ENCODE results near the gene OR1E1. TPM values are rescaled to one million over a fixed set of nuclear protein-coding genes. Genes with fewer than 3 reads are reported as not detected.
"Not testable (repeated sequence)": the region's sequence is repeated elsewhere in the genome, so short reads cannot be mapped to it uniquely, and the experiment has no call there.

OR1E1 gene
- total and polyA plus RNA-seq, 4 donors, result not detected

GRCh38 chr17:3433741-3434140, 35.5 kb upstream of the OR1E1 start, which contains the start of gene OR1E2:
Gene OR1E2 (minus strand): TSS chr17:3433841. CDS start chr17:3433841, 0 bp downstream.
- Histone ChIP-seq H3K9me3 (ENCODE audit: control insufficient read depth in 4 of 4, low read length in 3 of 4) (no peaks in the 10 kb centered on the region), H3K4me3 (ENCODE audit: low read depth in 1 of 3, low read length in 3 of 3) (no peak within 1 kb of the TSS), H3K9ac (ENCODE audit: low read depth in 1 of 2, low read length in 2 of 2) (no peak within 1 kb of the TSS), H3K27ac (ENCODE audit: low read depth in 1 of 2, low read length in 2 of 2) (no peak within 1 kb of the TSS), H3K36me3 (ENCODE audit: control insufficient read depth in 4 of 4, insufficient read depth in 3 of 4, low read depth in 1 of 4, low read length in 3 of 4) (no peaks in the 10 kb centered on the region), H3K27me3 (ENCODE audit: control insufficient read depth in 4 of 4, insufficient read depth in 4 of 4, low read length in 3 of 4) (no peaks in the 10 kb centered on the region), H3K4me1 (ENCODE audit: control insufficient read depth in 4 of 4, insufficient read depth in 4 of 4, low read length in 3 of 4) (no peaks in the 10 kb centered on the region)
- TF ChIP-seq FOXA1 (IDR thresholded peaks at IDR 0.05) (no peak), ZBTB33 (IDR thresholded peaks at IDR 0.05) (no peak), RXRA (IDR thresholded peaks at IDR 0.05) (no peak), HNF4G (IDR thresholded peaks at IDR 0.05) (no peak), SP1 (IDR thresholded peaks at IDR 0.05) (no peak), REST (IDR thresholded peaks at IDR 0.05) (no peak), YY1 (IDR thresholded peaks at IDR 0.05) (no peak), RAD21 (IDR thresholded peaks at IDR 0.05) (no peak), FOXA2 (IDR thresholded peaks at IDR 0.05) (no peak), MAX (IDR thresholded peaks at IDR 0.05) (no peak)
- TF ChIP-seq, protein P1, sequence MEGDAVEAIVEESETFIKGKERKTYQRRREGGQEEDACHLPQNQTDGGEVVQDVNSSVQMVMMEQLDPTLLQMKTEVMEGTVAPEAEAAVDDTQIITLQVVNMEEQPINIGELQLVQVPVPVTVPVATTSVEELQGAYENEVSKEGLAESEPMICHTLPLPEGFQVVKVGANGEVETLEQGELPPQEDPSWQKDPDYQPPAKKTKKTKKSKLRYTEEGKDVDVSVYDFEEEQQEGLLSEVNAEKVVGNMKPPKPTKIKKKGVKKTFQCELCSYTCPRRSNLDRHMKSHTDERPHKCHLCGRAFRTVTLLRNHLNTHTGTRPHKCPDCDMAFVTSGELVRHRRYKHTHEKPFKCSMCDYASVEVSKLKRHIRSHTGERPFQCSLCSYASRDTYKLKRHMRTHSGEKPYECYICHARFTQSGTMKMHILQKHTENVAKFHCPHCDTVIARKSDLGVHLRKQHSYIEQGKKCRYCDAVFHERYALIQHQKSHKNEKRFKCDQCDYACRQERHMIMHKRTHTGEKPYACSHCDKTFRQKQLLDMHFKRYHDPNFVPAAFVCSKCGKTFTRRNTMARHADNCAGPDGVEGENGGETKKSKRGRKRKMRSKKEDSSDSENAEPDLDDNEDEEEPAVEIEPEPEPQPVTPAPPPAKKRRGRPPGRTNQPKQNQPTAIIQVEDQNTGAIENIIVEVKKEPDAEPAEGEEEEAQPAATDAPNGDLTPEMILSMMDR (IDR thresholded peaks at IDR 0.05; ENCODE audit: low read depth, low read length, missing input control), result no peak
- 70% methylated on average over 3 of the region's 3 CpGs for WGBS
- DNase-seq (ENCODE audit: low spot score), result no peak

DNA sequence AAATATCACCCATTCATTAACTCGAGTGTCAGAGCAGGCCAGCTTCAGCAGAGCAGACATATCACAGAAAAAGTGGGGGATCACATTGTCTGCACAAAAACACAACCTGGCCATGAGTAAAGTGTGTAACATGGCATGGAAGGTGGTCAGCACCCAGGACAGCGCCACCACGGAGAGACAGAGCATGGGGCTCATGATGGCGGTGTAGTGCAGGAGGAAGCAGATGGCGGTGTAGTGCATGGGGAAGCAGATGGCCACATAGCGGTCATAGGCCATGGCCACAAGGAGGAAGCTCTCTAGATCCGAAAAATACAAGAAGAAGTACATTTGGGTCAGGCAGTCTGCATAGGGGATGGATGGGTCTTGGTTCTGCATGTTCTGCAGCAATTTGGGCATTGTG, 35.0 kb upstream of the OR1E1 start:
- not testable (repeated sequence) for H3K9me3 ChIP-seq (ENCODE audit: control insufficient read depth in 4 of 4, low read length in 3 of 4); H3K9ac ChIP-seq (ENCODE audit: low read depth in 1 of 2, low read length in 2 of 2); H3K27me3 ChIP-seq (ENCODE audit: control insufficient read depth in 4 of 4, insufficient read depth in 4 of 4, low read length in 3 of 4); H3K4me1 ChIP-seq (ENCODE audit: control insufficient read depth in 4 of 4, insufficient read depth in 4 of 4, low read length in 3 of 4); H3K27ac ChIP-seq (ENCODE audit: low read depth in 1 of 2, low read length in 2 of 2); DNase-seq (ENCODE audit: low spot score); H3K36me3 ChIP-seq (ENCODE audit: control insufficient read depth in 4 of 4, insufficient read depth in 3 of 4, low read depth in 1 of 4, low read length in 3 of 4); H3K4me3 ChIP-seq (ENCODE audit: low read depth in 1 of 3, low read length in 3 of 3)
- WGBS, result 37% methylated on average over 7 of the region's 7 CpGs
- peak; percentile 92 for TF ChIP-seq REST (IDR thresholded peaks at IDR 0.05)
